ENCODE measurements around the gene NHLH1.

The NHLH1 gene

DNA sequence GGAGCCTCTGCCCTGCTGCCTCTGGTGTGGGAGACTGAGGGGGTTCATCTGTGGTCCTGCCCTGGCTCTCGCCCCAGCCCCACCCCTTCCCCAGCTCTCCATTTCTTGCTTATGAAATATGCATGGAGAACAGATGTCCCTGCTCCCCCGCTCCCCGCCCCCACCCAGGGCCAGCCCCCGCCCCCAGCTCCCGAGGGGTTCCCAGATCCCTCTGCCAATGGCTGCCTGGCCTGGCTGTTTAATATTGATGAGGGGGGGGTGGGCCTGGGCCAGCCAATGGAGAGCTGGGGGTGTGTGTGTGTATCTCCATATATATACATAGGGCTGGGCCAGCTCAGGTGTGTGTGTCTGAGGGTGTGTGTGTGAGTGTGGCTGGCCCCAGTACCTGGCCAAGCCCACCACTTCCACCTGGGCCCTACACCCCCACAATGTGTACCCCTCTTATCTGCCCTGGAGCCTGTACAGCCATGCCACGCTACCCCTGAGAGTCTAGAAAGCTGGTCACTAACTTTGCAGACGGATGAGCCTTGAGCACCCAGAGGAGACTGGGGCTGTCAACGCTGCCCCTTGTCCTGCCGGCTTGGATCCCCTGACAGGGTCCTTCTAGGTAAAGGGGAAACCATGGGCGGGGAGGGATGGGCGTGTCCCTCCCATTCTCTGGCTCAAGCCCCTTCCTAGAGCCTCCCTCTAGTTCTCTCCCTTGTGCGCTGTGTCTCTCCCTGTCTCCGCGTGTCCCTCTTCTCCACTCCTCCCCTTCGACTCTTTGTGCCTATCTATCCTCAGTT, at the start of gene NHLH1:
TSS of gene NHLH1 (plus strand) at position 341 of the 785 bp plus-strand sequence. CDS start 3,661 bp downstream, outside the sequence.
- DNase-seq (ENCODE audit: extremely low read depth, low read depth), result no peak

DNA sequence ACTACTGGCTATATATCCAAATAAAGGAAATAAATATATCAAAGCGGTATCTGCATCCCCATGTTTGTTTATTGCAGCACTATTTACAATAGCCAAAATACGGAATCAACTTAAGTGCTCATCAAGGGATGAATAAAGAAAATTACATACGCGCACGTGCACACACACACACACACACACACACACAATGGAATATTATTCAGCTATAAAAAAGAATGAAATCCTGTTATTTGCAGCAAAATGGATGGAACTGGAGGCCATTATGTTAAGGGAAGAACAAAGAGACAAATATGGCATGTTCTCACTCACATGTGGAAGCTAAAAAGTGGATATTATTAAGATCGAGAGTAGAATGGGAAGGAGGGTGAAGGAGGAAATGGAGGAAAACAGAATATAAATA, 44.0 kb upstream of the NHLH1 start:
- TF ChIP-seq, protein P1, sequence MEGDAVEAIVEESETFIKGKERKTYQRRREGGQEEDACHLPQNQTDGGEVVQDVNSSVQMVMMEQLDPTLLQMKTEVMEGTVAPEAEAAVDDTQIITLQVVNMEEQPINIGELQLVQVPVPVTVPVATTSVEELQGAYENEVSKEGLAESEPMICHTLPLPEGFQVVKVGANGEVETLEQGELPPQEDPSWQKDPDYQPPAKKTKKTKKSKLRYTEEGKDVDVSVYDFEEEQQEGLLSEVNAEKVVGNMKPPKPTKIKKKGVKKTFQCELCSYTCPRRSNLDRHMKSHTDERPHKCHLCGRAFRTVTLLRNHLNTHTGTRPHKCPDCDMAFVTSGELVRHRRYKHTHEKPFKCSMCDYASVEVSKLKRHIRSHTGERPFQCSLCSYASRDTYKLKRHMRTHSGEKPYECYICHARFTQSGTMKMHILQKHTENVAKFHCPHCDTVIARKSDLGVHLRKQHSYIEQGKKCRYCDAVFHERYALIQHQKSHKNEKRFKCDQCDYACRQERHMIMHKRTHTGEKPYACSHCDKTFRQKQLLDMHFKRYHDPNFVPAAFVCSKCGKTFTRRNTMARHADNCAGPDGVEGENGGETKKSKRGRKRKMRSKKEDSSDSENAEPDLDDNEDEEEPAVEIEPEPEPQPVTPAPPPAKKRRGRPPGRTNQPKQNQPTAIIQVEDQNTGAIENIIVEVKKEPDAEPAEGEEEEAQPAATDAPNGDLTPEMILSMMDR (IDR thresholded peaks at IDR 0.05; ENCODE audit: low read depth, low read length), result no peak

More for the DNA sequence above, at the start of gene NHLH1:
- TF ChIP-seq, protein P1 (IDR thresholded peaks at IDR 0.05; ENCODE audit: low read depth, low read length), result no peak

DNA sequence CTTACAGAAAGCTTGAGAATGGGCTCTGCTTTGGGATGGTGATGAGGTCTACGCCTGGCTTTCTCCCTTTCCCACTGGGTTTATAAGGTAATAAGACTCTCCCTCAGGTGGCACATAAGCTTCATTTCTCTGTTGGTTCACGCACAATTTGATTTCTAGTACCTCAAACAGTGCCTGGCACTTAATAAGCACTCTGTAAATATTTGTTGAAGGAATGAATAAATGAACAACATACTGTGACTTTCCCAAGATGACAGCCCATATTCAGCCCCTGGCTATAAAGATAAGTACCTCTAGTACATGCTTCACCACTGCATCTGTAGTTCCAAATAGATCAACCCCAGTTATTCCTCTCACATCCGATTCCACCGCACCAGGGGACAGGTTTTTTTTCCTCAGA, 41.6 kb upstream of the NHLH1 start:
- TF ChIP-seq, protein P1 (IDR thresholded peaks at IDR 0.05; ENCODE audit: low read depth, low read length), result no peak
- DNase-seq (ENCODE audit: extremely low read depth, low read depth), result no peak

More for the DNA sequence above, 44.0 kb upstream of the NHLH1 start:
- DNase-seq (ENCODE audit: extremely low read depth, low read depth), result no peak

DNA sequence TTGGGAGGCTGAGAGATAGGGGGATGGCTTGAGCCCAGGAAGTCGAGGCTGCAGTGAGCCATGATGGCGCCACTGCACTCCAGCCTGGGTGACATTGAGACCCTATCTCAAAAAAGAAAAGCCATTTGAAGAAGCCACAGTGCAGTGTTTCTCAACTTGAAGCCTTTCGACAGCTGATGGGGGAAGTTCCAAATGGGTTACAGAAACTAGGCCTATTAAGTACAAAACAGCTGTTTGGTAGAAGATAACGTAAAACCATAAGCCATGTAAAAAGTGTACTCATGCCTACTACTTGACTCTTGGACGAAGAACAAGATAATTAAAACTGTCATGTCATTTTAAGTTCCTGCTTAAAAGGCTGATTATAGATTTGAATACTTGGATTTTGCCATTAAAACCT, 40.5 kb upstream of the NHLH1 start:
- TF ChIP-seq, protein P1 (IDR thresholded peaks at IDR 0.05; ENCODE audit: low read depth, low read length), result no peak
- no peak for DNase-seq (ENCODE audit: extremely low read depth, low read depth)

DNA sequence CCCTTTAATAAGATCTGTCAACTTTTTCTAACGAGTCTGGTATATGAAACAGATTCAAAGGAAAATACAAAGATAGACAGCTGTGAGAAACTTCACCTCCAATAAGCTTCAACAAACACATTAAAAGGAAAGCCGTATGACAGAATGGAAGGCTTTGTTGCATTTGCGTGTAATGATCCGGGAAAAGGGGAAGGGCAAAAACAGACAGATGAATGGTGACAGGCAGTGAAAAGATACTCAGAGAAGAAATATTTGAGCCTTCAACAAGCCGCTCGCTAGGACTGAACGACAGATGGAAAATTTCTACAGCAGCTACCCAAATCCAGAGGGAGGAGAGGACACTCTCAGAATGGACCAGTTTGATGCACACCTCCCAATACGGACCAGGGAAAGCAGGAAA, 38.7 kb upstream of the NHLH1 start:
- TF ChIP-seq, protein P1 (IDR thresholded peaks at IDR 0.05; ENCODE audit: low read depth, low read length), result no peak
- no peak for DNase-seq (ENCODE audit: extremely low read depth, low read depth)

DNA sequence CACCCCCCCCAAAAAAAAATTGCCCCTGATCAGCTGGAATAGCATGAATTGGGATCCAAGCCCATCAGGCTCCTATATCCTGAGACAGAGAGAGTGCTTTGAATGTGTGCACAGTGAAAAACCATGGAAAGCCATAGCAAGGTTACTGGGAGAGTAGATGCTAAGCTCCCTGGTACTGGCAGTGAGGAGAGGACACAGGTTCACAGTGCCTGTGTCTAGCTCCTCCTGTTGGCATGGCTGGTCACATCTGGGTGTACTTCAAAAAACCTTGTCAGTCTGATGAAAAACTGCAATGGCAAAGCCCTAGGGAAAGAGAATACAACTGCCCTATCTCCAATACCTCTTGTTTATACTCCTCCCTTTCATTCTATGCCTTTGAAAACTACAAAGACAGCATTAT, 36.8 kb upstream of the NHLH1 start:
- no peak for DNase-seq (ENCODE audit: extremely low read depth, low read depth)
- TF ChIP-seq, protein P1 (IDR thresholded peaks at IDR 0.05; ENCODE audit: low read depth, low read length), result no peak

DNA sequence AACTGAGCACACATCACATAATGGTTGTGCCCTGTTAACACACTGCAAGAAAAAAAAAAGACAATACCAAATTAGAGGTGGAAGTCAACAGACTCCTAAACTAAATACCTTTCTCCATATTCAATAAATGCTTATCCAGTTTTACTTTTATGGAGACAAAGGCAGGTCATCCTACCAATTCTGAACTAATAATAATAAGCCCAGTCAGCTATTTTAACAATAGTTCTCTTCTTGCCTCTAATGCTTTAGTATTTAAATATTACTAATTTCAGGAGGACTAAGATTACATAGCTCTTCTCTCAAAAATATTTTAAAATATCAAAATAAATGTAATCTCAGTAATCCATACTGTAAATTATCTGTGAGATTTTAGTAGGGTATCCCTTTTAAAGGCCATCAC, 34.4 kb upstream of the NHLH1 start:
- no peak for DNase-seq (ENCODE audit: extremely low read depth, low read depth)
- TF ChIP-seq, protein P1 (IDR thresholded peaks at IDR 0.05; ENCODE audit: low read depth, low read length), result no peak
